GM21381 (cell line): ENCODE measurements around the gene KRT3.

Source experiments
- ATAC-seq: cut with Tn5 transposase; IDR thresholded peaks from one replicate; pipeline ENCODE4 v1.9.1; 2021; ENCODE audit warnings: mild to moderate bottlenecking, moderate library complexity; ENCODE audit not compliant: unreplicated experiment

The KRT3 gene

DNA sequence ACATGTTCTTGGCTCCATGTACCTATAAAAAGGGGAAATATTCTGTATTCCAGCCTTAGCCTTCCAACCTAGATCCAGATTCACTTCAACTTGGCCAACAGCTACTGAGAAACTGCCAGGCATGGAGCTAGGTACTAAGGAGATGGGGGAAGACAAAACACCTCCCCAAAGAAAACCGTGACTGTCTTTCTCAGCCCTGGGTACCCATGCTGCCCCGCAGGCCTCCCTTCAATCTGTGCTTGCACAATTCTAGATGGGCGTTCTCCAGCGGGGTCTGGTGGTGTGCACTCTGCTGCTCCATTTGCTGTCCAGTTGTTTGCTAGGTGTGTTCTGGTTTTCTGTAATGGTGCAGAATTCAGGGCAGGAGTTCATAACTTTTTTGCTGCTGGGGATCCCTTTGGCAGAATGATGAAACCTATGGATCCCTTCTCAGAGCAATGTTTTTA, 18.8 kb upstream of the KRT3 start:
- no peak for ATAC-seq

DNA sequence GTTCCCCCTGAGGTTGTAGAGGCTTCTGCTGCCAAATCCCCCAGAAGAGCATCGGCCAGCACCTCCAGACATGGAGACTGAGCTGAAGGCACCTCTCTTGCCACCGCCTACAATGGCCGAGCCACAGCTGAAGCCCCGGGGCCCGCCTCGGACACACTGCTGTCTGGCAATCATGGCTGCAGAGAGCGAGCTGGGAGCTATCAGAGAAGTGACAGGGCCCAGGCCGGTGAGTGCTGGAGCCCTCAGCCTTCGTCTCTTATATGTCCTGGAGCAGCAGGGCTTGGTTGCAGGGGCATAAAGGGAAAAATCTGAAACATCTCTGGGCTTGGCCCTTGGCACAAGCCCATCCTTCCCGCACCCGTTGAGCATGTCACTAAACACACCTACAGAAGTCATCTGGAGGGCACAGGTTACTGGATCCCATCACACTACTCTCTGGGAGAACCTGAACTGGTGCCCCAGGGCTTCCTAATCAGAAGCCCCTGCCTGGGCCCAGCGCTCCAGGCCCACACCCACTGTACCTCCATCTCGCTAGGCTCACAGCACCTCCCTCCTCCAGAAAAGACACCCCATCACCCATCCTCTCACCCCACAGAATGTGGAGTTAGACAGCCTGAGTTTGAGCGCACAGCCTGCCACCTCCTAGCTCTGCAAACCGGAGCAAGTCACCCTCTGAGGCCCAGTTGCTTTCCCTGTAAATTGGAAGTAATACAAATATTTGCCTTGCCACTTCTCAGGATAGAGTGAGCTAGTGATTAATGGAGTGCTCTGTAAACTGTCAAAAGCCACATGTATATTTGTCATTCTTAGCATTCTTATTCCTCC, 18.2 kb upstream of the KRT3 start, which contains the start of gene KRT4:
Gene KRT4 (minus strand): TSS at position 232 of the 825 bp plus-strand sequence. CDS start 58 bp downstream, at position 174.
- no peak for ATAC-seq

DNA sequence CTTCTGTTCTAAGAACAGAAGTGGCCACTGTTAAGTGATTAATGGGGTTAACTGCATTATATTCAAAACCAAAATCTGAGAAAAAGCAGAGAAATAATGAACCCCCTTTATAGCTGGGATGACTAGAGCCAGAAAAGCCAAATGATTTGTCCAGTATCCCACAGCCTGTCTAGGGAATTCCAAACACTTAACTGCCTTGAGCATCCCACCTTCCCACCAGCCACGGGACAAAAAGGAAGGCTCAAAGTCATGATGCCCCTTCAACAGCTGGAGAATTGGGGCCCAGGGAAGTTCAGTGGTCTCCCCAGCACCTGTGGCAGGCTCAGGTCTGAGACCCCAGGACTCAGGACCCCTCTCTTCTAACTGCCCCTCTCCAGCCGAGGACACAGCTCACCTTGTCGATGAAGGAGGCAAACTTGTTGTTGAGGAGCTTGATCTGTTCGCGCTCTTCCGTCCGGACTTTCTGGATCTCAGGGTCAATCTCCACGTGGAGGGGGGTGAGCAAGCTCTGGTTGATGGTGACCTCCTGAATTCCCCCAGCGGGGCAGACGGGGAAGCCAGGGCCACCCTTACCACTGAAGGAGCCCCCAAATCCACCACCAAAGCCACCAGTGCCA, 17.4 kb upstream of the KRT3 start:
- ATAC-seq = no peak

DNA sequence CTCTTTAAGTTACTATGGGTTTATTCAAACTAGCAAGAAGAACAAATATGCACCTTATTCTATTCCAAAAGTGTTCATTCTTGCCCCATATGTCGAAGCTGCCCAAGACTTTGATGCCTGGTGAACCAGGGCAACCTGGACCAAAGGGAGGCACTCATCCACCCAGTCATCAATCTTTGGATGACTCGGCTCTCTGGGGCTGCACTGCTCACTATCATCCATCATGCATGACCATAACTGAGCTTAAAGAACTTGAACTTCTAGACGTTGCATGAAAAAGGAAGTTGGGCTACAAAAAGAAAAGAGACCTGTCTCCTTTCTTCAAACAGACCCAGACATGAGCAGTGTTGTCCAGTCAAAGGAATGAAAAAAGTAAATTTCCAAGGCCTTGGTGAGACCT, 16.8 kb upstream of the KRT3 start:
- ATAC-seq = no peak

DNA sequence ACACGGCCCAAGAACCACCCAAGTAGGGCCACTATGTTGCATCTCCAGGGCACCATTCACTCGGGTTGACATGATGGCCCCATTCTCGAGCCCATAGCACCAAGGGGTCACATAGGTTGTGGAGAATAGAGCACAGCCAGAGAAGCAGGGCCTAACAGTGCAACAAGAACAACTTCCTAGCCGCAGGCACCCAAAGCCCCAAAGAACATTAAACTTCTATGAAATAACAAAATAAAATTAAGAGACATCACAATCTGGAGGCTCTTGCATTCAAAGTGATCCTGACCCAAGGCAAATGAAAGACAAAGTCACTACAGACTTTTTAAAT, 16.1 kb upstream of the KRT3 start:
- no peak for ATAC-seq

DNA sequence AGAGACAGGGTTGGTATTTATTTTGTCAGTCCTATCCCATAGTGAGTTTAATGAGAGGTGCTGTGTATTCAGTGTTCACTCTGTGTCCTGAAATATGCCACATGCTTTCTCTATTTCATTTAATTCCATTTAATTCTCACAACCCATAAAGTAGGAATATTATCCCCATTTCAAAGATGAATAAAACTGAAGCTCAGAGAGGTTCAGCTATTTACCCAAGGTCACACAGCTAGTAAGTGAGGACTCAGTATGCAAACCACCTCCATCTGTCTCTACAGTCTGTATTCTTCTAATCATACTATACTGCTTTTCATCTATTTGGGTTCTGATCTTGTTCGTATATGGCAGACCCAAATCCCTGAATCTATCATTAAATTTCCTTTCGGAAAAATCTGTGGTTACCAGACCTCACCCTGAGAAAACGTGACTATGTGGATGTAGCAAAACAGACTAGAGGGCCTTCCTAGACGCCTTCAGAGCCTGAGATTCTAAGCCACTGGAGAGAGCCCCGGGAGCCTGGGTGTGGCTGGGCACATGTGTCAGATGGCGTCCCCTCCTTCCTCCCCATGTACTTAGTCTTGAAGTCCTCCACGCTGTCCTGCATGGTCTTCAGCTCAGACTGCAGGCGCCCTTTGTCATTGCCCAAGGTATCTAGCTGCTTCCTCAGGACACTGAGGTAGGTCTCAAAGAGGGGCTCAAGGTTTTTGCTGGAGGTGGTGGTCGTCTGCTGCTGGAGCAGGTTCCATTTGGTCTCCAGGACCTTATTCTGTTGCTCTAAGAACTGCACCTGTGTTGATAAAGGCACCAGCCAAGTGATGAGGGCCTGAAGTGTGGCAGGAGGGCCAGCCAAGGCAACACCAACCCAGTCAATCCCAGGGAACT, 15.5 kb upstream of the KRT3 start:
- no peak for ATAC-seq

DNA sequence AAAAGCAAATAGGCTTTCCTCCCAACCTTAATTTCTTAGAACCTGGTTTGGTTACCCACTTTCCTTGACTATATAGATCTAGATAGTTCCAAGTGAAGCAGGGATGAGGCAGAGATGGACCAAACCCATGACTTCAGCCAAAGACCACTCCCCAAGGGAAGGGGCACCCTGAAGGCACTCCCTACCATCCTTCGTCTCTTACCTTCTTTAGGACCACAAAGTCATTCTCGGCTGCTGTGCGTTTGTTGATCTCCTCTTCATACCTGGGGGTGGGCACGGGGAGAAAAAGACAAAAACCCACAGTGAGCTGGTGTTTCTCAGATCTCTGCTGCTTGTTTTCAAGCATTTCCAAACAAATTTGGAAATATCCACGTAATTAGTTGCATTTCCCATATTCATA, 14.6 kb upstream of the KRT3 start:
- no peak for ATAC-seq

DNA sequence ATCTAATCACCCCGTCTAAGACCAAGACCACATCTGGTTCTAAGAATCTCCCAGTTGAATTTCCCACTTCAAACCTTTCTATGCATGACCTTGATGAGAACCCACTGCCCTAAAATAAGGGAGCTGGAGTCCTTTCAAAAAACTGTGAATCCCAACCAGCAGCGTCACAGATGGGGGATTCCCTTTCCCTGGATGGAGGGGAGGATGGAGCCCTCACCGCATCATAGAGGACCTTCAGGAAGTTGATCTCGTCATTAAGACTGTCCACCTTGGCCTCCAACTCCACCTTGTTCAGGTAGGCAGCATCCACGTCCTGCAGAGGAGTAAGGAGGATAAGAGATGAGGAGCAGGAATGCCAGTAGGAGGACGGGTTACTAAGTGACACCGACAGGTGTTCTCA, 13.2 kb upstream of the KRT3 start:
- ATAC-seq = no peak

DNA sequence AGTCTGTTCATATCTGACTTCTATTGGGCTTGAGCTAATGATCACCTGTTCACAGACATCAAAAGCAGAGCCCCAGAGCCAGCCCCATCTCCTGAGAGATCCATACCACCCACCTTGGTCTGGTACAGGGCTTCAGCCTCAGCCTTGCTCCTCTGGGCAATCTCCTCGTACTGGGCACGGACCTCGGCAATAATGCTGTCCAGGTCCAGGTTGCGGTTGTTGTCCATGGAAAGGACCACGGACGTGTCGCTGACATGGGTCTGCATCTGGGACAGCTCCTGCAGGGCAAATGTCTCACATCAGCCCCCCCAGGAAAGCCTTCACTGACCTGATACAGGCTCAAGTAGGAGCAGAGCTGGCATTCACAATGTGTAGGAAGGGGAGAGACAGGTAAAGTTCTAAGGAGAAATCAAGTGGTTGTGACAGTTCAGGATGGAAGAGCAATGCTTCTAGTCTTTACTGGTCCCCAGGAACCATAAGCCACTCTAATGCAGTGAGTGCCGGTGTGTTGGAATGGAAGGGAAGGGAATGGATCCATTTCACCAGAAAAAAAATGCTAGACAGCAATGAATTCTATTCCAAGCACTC, 12.8 kb upstream of the KRT3 start:
- ATAC-seq = no peak

DNA sequence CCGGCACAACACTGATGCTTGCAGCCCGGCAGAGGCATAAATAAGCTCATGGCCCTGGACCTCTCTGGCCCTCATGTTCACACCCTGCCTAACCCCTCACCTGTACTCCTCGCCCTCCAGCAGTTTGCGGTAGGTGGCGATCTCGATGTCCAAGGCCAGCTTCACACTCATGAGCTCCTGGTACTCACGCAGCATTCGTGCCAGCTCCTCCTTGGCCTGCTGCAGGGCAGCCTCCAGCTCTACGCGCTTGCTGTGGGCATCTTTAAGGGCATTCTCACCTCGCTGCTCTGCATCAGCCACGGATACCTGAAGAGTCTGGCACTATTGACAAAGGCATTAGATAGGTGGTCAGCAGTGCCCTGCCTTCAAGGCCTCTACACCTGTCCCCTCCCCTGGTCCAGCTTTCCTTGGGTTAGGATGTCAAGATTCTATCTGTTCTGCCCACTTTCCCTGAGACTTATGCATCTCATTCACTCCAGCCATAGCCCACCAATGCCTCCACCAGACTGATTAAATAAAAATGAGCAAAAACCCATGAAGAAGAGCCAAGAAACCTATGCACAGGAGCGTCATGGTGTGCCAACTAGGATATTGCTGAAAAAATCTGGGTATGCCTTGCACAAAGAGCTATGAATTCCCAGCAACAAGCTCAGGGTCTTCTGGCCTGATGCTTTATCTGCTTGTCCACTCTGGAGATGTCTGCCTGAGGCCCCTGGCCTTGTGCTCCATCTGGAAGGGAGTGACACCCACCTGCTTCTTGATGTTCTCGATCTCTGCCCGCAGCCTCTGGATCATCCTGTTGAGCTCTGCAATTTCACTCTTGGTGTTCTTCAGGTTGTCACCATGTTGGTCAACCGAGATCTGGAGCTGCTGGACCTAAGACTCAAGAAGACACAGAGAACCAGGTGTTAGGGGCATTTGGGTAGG, 11.9 kb upstream of the KRT3 start:
- no peak for ATAC-seq

DNA sequence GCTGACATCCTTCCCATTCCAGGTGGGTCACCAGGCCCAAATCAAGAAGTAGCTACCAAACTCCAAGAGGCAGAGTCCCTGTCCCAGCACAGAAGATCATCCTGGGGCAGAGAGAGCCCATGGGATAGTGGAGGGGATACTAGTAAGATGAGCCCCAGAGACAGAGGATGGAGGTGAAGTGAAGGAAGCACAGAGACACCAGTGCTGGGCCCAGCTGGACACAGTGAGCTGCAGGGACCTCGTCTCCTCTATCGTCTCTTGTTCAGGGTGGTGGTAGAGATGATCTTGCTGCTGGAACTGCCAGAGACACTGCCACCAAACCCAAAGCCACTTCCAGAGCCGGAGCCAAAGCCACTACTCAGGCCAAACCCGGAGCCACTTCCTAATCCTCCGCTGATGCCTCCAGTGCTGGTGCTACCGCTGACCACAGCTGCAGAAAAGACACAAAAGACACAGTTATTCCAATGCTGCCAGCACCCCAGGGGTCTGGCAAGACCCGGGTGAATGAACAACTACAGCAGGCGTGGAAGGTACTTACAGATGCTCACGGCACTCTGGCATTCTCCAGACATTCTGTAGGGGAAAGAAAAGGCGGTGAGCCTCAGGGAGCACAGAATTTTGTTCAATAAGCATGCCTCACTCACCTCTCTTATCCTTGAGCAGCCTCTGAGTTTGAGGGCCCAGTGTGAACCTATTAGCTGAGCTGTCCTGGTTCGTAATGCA, 11.1 kb upstream of the KRT3 start:
- no peak for ATAC-seq

DNA sequence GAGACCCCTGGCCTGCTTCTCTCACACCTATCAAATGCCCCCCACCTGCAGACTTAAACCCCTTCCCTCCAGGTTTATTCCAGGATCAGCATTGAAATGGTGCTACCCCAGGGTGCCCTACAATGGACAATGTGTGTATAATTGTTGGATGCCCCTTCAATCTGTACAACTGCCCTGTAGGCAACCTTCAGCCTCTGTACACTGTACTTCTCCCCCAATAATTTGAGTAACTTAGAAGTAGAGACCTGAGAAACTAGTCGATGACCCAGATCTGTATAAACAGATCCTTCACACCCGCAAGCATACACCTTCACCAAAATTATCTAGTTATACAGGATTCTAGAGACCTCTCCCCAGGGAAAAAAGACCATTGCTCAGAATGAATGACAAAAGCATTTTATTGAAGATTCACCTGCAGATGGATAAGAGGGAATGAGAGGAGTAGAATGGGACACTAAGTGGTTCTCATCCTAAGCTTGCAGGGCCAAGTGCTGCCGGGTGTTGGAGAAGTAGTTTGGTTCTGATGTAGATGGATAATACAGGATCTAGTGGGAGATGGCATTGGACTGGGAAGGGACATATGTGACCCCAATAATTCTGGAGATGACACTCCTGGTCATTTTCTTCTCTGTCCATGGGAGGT, 10.4 kb upstream of the KRT3 start:
- ATAC-seq = no peak

DNA sequence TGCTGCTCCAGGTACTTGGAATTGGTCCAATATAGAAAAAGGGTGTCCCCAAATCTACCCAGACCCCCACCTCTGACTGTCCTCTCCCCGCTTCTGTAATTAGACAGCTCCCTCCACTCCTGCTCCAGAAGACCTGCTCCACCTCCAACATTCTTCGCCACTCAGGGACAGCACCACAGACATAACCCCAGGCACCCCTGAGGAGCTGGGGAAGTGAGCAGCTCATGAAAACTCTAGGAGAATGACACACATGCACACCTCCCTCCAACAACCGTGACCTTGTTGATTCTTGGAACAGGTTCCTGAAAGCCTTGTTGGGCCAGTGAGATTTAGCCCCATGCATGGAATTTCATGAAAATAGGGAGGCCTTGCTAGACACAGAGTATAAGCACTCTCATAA, 9.8 kb upstream of the KRT3 start:
- no peak for ATAC-seq

DNA sequence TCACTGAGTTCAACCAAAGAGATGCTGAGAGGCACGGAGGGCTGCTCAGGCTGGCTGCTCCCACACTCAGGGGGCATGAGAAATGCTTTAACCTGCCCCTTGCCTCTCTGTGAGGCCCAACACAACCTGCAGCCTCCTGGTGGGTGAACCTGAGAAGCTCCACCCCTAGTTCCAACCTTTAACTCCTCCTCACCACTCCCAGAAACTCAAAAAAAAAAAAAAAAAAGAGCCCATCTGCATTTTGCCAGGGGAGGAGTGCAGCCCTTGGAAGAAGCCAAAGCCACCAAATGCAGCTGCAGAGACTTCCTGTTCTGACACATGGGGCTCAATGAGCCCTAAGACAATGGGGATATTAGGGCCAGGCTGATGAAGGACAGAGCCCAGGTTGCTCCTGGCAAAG, 9.1 kb upstream of the KRT3 start:
- ATAC-seq = no peak

DNA sequence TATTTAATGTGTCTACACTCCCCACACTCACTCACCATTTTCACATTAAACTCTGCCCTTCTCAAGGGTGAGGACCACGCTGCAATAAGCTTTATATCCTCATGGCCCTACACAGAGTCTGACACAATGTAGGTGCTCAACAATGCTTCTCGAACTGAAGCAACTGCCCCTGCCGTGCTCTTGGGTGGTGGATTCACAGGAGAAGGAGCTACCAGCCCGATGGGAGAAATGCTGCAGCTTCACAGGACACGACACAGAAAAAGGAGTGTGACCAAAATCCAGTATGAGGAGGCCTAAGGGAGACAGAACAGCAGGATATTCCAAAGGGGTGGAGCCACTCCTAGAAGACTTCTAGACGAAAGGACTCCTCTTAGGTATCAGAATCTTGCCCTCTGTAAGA, 6.5 kb upstream of the KRT3 start:
- no peak for ATAC-seq

DNA sequence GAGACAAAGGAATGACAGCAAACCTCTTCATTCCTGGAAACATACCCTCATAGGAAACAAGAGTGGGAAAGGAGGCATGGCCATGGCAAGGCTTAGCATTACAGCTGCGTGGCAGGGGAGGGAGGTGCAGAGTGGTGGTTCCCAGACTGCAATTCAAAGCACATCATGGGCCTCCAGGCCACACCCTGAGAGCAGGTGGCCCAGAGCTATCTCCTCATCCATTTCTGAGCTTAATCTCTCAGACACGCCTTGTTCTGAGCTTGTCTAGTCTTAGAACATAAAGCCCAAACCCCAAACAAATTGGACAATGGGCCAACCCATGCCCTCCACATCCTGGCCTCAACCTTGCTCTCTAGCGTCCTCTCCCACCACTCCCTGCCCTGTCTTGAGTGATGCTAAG, 5.9 kb upstream of the KRT3 start:
- ATAC-seq = no peak

DNA sequence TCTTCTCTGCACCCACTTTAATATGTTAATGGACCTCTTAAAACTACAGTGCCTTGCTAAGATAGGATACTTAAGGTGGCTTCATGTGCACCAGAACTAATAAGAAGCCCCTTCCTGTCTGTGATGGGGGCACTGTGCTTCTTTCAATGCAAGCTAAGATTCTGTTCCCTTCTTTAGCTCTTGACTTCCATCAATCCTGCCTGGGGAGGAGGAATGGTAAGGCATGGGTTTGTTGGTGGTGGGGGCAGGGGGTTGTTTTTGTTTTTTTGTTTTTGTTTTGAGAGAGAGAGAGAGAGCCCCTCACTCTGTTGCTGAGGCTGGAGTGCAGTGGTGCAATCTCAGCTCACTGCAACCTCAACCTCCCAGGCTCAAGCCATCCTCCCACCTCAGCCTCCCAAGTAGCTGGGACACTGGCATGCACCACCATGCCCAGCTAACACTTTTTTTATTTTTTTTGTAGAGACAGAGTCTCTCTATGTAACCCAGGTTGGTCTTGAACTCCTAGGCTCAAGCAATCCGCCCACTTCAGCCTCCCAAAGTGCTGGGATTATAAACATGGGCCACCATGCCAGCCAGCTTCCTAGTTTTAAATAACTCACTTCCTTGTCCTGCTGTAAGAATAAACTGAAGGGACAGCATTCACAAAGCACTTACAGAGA, 4.5 kb upstream of the KRT3 start:
- ATAC-seq = no peak

DNA sequence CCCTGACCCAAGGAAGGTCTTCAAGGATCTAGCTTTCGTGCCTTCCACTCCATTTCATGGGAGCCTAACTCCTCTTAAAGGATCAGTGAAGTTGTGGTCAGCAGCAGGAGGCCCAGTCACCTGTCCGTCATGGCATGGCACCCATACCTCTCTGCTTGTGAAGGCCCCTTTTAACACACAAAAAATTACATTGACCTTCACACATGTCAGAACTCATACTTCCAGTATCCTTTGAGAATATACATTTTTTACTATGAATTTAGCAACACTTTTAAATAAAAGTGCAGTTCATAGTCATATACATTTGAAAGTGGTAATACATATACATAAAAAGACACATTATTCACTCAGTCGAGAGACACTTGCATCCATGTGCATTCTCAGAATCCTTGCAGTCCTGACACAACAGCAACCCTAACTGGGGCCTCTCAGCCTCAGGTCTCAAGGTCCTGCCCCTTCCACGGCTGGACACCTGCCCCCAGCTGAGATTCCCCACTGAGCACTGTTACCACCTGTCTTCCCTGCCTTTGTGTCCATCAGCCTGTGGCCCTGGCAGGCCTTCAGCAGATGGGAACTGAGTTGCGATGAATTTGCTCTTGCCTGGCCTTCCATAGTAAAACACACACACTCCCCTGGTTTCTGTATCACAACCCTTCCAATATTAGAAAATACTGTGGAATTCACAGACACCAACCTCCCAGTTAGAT, 3.7 kb upstream of the KRT3 start:
- ATAC-seq = no peak
